Measurements from ENCODE around the gene RNF157. TPM values are rescaled to one million over a fixed set of nuclear protein-coding genes. Genes with fewer than 3 reads are reported as not detected.

The RNF157 gene
- total and polyA plus RNA-seq, 2 of the 13 experiments (the other 11 are each of a cell fraction or from before 2014, with no cell fraction given) = 0.44 to 1.5 TPM

DNA sequence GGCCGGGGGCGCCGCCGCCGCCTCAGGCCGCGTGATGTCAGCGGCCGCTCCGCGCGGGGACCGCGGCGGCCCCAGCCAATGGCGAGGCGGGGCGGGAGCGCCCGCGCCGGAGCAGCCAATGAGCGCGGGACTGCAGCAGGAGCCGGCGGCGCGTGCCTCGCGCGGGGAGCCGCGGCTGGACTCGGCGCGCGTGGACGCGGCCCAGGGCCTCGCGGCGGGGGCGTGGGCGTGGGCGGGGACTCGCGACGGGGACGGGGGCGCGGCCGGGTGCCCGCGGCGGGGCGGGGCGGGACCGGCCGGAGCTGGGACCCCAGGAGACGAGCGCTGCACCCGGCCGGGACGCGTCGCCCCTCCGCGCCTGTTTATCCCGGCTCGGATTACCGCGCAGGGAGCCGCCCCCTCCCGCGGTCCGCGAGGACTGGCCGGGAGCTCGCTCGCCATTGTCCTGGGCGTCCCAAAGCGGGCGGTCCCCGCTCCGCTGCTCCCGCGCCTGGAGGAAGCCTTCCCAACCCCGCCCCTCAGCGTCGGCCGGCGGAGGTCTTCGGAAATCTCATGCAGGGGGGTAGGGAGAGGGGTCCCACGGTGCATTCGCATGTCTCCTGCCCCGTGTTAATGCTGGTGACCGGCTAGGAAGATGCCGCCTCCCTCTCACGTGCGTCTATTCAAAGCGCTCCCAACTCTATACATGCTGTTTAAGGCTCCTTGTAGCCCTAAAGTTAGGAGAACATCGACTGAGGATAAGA lies at the start of gene RNF157 (continued):
- TF ChIP-seq UBTF (CRISPR knock-in tag; IDR thresholded peaks at IDR 0.05) (peak; percentile 88), JUNB (CRISPR knock-in tag; IDR thresholded peaks at IDR 0.05; ENCODE audit: borderline replicate concordance) (no peak), YEATS2 (CRISPR knock-in tag; IDR thresholded peaks at IDR 0.05; ENCODE audit: borderline replicate concordance) (no peak), ZNF562 (CRISPR knock-in tag; IDR thresholded peaks at IDR 0.05; ENCODE audit: borderline replicate concordance) (0 out of 2 replicates have a peak, but pooled peaks have one; percentile 46), RNF219 (CRISPR knock-in tag; IDR thresholded peaks at IDR 0.05) (no peak), ZNF17 (CRISPR knock-in tag; IDR thresholded peaks at IDR 0.05) (no peak), ZNF7 (CRISPR knock-in tag; IDR thresholded peaks at IDR 0.05) (no peak), ZNF451 (CRISPR knock-in tag; IDR thresholded peaks at IDR 0.05) (no peak), CCAR2 (optimal IDR thresholded peaks at IDR 0.05; ENCODE audit: low read depth, low read length) (no peak), SP1 (IDR thresholded peaks at IDR 0.05) (no peak), SP1 (CRISPR knock-in tag; IDR thresholded peaks at IDR 0.05) (no peak), SNAI1 (CRISPR knock-in tag; IDR thresholded peaks at IDR 0.05; ENCODE audit: borderline replicate concordance) (no peak), ZNF670 (CRISPR knock-in tag; IDR thresholded peaks at IDR 0.05; ENCODE audit: borderline replicate concordance) (no peak), ZNF749 (CRISPR knock-in tag; IDR thresholded peaks at IDR 0.05; ENCODE audit: borderline replicate concordance) (no peak), ZNF496 (CRISPR knock-in tag; IDR thresholded peaks at IDR 0.05; ENCODE audit: insufficient replicate concordance) (no peak), ZFP36L2 (CRISPR knock-in tag; IDR thresholded peaks at IDR 0.05) (no peak), ZNF572 (CRISPR knock-in tag; IDR thresholded peaks at IDR 0.05) (peak; percentile 32; the same call in 1 of the 2 replicates), ZNF691 (CRISPR knock-in tag; IDR thresholded peaks at IDR 0.05; ENCODE audit: borderline replicate concordance, low read depth) (no peak), RBM39 (IDR thresholded peaks at IDR 0.05; ENCODE audit: low read depth, low read length, poor library complexity, severe bottlenecking) (no peak), HMG20B (CRISPR knock-in tag; conservative IDR thresholded peaks at IDR 0.05) (no peak)
- TF ChIP-seq, protein P1, sequence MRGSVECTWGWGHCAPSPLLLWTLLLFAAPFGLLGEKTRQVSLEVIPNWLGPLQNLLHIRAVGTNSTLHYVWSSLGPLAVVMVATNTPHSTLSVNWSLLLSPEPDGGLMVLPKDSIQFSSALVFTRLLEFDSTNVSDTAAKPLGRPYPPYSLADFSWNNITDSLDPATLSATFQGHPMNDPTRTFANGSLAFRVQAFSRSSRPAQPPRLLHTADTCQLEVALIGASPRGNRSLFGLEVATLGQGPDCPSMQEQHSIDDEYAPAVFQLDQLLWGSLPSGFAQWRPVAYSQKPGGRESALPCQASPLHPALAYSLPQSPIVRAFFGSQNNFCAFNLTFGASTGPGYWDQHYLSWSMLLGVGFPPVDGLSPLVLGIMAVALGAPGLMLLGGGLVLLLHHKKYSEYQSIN (CRISPR knock-in tag; IDR thresholded peaks at IDR 0.05; ENCODE audit: borderline replicate concordance) = no peak
- TF ChIP-seq, protein P2, sequence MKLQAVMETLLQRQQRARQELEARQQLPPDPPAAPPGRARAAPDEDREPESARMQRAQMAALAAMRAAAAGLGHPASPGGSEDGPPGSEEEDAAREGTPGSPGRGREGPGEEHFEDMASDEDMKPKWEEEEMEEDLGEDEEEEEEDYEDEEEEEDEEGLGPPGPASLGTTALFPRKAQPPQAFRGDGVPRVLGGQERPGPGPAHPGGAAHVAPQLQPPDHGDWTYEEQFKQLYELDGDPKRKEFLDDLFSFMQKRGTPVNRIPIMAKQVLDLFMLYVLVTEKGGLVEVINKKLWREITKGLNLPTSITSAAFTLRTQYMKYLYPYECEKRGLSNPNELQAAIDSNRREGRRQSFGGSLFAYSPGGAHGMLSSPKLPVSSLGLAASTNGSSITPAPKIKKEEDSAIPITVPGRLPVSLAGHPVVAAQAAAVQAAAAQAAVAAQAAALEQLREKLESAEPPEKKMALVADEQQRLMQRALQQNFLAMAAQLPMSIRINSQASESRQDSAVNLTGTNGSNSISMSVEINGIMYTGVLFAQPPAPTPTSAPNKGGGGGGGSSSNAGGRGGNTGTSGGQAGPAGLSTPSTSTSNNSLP (IDR thresholded peaks at IDR 0.05; ENCODE audit: low read depth, low read length) = no peak
